ENCODE results near the gene KAT7. TPM values are rescaled to one million over a fixed set of nuclear protein-coding genes. Genes with fewer than 3 reads are reported as not detected.

The KAT7 gene
- total RNA-seq, 1 donor from 2014 or later = 52.8 TPM

DNA sequence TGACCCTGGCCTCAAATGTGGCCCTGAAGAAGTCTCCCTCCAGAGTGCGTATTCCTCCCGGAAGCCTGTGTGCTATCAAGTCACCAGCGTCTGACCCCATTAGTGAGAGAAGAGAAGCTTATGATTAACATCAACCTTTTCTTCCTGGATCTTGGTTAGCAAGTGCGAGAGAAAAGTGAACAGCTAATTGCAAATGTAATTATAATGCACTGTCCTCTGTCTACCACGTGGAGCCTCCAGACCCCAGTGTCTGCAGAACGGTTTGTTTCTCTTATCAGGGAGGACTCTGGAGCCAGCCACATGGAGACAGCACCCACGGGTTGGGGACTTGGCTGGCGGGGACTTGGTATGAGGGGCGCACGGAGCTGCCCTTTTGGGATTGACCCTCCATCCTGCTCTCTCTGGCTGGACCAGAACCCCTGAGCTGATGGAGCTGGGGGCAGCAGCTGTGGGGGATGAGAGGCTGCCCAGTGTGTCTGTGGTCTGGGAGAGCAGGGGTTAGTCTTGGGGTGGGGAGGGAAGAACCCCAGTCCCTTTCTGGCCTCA is 65.1 kb downstream of the KAT7 start:
- no peak for ATAC-seq
- intact Hi-C loops (cut with micrococcal nuclease) = no loop called here
- DNase-seq = no peak

DNA sequence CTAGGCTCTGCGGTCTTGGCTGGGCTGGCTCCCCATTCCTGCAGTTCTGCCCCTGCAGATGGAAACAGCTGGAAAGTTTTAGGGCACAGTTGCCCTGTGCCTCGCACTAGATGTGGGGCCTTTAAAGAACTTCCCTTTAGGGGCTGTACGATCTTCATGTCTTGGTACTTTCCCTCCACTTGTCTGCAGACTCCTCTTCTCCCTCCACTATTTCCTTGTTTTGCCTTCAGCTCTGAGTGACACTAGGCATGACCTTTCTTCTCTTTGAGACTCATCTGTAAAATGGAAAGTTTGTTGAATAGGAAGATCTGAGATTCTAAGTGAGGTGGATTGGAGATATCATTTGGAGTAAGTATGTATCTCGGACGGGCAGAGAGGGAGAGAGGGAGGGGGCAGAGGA is 65.6 kb downstream of the KAT7 start:
- no peak for DNase-seq
- intact Hi-C loops (cut with micrococcal nuclease) = no loop called here
- no peak for ATAC-seq

DNA sequence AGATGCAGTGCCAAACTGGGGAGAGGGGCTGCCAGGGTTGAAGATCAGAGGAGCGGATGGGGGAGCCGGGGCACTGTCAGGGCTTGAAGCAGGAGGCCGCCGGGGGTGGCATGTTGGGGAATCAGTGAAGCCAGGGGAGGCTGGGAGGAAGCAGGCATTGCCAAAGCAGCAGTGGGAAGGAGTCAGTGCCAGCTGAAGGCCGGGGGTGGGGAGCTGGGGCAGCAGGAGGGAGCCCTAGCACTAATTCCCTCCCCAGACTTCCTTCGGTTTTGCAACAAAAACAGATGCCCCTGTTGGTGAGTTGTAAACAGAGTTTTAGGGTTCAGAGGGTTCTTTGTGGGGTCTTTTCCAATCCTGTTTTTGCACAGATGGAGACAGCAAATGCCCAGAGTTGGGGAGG is 70.3 kb downstream of the KAT7 start:
- ATAC-seq = no peak
- intact Hi-C loops (cut with micrococcal nuclease) = no loop called here
- DNase-seq = no peak

DNA sequence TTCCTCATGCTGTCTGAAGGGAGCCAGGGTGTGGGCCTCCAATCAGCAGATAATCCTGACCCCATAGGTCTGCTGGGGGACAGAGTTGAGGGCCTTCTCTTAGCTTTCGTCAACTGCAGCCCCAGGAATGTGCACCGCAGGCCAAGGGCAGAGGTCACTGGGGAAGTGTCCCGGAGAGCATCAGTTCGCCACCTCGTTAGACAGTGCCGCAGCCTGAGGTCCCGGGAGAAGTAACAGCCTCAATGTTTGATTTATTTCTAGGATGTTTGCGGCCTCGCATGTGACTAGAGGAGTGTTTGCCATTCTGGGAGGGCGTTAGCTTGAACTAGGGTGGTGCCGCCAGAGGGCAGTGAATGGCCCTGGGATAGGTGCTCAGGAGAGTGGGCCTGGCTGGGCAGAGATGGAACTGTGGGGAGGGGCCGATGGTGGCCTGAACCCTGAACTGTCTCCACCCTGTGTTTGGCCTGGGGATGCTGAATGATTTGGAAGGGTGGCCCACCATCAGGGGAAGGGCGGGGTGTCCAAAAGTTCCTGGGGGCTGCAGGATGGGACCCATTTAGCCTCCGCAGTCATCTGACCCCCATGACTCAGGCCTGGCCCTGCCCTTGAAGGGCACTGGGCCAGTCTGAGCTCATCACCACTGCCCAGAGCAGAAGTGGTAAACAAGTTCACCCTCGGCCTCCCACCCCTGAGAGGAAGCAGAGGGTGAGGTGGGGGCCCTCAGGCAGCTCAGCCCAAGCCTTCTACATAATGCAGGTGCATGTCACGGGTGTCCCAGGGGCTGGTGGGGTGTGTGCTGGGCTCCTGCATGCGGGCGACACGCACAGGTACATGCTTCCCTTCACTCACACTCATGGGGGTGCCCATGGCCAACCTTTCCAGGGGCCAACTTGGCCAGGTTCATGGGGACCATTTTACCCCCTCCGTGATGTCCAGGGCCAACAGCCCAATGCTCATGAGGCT is 71.8 kb downstream of the KAT7 start:
- ATAC-seq = peak; percentile 21
- DNase-seq = no peak
- intact Hi-C loops (cut with micrococcal nuclease) = loop anchor here (5.0 kb wide), 1 partner anchor 137 kb away; the partner anchor contains the start of gene DLX3

DNA sequence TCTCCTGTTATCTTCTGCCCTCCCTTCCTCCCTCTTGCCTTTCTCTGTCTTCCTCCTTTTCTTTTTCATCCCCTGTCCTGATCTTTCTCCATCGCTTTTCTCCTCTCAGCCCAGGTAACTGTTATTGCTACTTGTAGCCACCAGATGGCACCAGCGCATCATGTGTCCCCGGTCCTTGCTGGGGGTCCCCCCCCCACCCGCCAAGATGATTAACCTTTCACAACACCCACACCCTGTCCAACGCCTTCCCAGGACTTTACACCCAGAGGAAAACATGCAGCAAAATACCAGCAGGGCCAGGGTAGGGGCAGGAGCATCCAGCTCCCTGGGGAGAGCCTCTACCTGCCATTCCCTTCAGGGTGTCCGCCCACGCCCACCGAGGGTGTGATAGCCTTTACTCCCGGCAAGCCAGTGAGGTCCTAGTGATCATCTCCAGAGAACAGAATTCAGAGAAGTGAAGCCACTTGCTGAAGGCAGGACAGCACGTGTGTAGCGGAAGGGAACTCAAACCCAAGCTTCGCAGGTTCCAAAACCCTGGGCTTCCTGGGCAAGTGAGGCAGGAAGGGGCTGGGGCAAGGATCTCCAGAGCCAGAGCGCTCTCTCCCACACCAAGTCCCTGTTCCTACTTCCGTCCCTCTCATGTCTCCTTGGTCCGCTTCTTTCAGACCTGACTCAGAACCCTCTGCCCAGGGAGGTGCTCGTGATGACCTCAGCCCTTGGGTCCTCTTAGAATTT is 72.8 kb downstream of the KAT7 start:
- ATAC-seq (peak; percentile 49), DNase-seq (peak; percentile 49)
- intact Hi-C loops (cut with micrococcal nuclease) = loop anchor here (5.0 kb wide), 1 partner anchor 136 kb away; the partner anchor contains the start of gene DLX3

DNA sequence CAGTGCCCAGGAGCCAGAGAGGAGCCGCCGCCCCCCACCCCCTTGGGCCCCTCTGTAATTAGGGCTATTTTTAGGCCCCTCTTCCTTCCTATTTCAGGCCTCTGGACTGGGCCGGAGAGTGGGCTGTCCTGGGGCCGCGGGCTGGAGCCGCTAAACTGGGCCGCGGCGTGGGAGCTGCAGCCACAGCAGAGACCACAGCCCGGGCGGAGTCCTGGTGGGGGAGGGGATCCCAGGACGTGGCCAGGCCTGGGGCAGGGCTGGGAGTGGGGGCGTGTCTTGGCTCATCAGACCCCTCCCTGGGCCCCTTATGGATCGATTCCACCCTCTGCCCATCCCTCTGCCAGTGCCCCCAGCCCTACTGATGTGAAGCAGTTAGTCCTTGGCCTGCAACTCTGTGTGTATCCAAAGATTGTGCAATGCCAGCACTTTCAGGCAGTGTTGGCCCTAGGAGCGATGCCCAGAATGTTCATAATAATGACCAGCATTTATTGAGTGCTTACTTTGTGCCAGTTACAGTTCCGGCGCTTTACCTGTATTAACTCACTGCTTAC is 74.4 kb downstream of the KAT7 start:
- no peak for DNase-seq
- ATAC-seq = no peak
- intact Hi-C loops (cut with micrococcal nuclease) = loop anchor here (5.0 kb wide), 1 partner anchor 134 kb away; the partner anchor contains the start of gene DLX3

DNA sequence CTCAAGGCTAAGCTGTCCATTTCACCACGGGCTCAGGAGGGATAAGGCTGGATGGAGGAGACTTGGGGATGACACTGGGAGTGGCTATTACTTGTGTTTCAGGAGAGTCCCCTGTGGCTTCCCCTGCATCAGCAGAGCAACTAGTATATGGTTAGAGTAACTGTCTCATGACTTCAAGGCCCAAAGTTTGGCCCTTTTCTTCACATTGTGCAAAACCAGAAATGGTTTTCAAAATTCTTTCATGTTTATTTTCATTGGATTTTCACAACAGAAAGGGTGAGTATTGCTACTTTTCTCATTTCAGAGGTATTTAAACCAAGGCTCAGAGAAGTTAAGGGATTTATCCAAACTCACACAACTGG is 77.5 kb downstream of the KAT7 start:
- ATAC-seq (no peak), DNase-seq (no peak)
- intact Hi-C loops (cut with micrococcal nuclease) = no loop called here

DNA sequence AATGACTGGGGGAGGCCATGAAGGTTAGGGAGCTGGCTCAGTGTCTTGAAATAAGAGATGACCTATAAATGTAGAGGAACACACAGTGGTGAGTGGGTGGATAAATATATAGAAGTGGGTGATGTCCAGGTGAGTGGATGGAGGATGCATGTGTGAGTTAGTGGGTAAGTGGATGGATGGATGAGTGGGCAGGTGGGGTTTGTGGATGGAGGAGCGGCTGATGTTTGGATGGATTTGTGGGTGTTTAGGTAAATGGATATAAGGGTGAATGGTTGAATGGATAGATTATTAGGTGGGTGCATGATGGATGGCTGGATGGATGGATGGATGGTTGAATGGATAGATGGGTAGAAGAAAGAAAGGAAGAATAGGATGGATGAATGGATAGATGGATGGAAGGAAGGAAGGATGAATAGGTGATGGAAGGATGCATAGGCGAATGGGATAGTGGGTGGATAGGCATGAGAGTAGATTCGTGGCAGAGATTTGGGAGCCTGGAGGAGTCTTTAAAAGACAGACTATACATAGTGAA is 78.5 kb downstream of the KAT7 start:
- intact Hi-C loops (cut with micrococcal nuclease) = no loop called here
- no peak for DNase-seq
- ATAC-seq = no peak

DNA sequence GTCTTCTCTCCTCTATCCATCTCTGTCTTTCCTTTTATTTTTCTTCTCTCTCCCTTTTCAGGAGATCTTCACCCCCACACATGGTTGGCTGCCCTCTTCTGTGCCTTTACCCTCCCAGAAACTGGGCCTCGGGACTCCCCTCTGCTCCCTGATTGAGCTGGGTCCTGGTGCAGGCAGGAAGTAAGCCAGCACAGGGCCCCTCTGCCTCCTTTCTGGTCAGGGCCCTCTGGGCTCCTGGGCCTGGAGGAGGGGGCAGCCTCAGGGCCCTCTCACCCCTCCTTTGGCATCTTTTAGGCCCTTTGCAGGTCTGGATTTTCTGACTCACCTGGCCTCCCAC is 80.5 kb downstream of the KAT7 start:
- intact Hi-C loops (cut with micrococcal nuclease) = no loop called here
- ATAC-seq (no peak), DNase-seq (no peak)

DNA sequence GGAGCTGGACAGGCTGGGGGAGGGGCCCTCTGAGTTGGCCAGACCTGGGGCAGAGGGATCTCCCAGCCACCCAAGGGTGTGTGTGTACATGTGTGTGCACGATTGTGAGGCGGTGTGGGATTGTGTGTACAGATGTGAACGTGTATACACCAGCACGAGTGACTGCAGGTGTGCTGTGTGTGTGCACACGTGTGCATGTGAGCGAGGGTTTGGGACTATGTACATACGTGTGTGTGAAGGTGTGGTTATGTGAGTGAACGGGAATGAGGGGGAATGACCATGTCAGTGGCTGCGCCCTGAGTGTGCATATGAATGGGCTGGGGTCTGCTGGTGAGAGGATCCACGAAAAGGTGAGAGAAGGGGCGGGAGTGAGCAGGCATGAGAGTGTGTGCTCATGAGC is 81.8 kb downstream of the KAT7 start:
- intact Hi-C loops (cut with micrococcal nuclease) = no loop called here
- ATAC-seq (no peak), DNase-seq (no peak)

DNA sequence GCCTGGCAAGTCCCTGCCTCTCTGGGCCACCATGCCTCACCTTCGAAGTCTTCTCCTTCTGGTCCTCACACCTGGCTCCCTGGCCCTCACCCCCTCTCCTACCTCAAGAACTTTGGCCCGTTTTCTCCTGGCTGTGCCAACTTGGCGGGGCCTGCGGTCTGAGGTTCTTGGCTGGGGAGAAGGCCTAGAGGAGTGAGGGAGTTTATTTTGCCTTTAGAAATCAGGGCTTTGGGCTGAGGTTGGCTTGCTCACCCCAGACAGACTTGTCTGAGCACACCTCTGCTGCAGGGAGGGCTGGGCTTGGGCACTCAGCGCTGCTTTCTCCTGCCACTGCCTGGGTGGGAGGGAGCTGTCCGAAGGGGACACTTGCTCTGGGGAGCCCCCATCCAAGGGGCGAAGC is 82.7 kb downstream of the KAT7 start:
- no peak for ATAC-seq
- intact Hi-C loops (cut with micrococcal nuclease) = no loop called here
- no peak for DNase-seq

DNA sequence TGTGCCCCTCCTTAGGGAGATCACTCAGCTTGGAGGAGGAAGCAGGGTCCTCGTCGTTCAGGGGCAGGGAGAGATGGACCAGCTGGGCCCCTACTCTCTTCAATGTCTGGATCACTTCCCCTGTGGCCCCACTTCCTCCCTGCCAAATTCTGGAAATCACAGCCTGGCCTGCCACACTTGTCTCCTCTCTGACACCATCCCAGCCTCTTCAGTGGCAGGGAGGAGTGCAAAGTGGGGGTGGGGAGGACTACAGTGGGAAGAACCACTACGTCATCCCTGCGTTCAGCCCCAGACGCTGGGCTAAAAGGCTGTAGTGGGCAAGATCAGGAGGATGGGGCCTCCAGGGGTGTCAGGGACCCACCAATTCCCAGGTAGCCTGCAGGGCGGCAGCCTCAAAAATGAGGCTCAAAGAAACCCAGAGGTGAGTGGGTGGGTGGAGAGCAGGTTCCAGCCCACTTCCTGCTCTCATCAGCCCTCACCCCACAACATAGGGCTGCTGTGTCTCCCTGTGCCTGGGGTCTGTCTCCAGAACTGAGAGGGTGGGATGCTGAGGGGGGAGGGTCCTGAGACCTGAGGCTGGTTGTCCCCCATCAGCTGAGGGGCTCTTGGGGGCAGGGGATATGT is 84.4 kb downstream of the KAT7 start:
- DNase-seq (no peak), ATAC-seq (no peak)
- intact Hi-C loops (cut with micrococcal nuclease) = no loop called here

DNA sequence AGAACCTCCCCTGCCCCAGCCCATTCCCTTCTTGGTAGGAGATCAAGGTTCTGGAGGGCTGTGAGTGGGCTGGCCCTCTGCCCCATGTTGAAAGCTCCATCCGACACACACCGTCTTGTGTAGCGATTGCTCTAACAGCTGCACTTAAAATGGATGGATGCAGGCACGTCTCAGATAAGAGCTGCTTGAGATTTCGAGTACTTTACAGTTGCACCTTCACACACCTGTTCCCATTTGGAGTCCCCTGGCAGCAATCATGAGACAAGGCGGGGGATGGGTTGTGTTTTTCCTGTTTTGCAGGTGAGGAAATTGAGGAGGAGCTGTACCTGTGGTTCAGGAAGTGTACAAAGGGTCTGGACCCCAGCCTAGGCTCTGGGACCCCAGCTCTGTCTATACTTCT is 85.0 kb downstream of the KAT7 start:
- intact Hi-C loops (cut with micrococcal nuclease) = no loop called here
- no peak for DNase-seq
- no peak for ATAC-seq

DNA sequence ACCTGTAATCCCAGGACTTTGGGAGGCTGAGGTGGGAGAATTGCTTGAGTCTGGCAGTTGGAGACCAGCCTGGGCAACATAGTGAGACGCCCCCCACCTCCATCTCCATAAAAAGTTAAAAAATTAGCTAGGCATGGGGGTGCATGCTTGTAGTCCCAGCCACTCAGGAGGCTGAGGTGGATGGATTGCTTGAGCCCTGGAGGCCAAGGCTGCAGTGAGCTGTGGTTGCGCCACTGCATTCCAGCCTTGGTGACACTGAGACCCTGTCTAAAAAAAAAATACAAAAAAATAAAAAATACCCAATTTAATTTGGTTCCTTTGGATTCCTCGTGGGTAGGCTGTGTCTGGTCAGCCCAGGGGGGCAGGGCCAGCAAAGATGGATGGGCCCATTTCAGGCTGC is 85.4 kb downstream of the KAT7 start:
- no peak for ATAC-seq
- DNase-seq = no peak
- intact Hi-C loops (cut with micrococcal nuclease) = no loop called here

DNA sequence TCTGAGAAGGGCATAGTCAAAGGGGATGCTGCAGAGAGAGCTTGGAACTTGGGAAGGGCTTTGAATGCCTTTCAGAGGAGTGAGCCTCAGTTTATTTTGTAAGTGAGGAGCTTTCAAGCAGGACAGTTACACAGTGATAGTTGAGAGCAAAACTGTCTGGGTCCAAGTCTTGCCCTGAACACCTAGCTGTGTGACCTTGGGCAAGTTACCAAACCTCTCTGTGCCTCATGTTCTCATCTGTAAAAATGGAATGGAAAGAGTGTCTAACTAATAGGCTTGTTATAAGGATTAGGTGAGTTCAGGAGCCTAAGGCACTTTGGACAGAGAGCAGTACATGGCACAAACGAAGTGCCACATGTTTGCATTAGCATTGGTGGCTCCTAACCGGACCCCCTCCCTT is 86.4 kb downstream of the KAT7 start:
- DNase-seq (no peak), ATAC-seq (no peak)
- intact Hi-C loops (cut with micrococcal nuclease) = loop anchor here (5.0 kb wide), 1 partner anchor 122 kb away; the partner anchor contains the start of gene DLX3

DNA sequence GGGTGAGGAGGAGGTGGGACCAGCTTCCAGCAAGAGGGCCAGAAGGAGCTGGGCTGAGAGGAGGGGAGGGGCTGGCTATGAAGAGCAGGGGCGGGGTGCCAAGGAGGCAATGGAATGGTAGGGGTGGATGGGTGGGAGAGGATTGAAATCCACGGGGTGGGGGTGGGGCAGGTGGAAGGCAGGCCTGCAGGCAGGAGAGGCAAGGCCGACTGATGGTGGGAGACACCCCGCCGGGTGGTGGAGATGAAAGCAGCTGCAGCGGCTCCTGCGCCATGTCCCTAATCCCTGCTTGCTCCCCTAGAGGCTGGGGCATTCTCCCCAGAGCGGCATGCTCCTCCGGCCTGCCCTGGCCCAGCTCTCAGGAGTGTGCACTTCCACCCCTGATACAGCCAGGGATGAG is 87.2 kb downstream of the KAT7 start:
- DNase-seq (no peak), ATAC-seq (no peak)
- intact Hi-C loops (cut with micrococcal nuclease) = loop anchor here (5.0 kb wide), 1 partner anchor 122 kb away; the partner anchor contains the start of gene DLX3

DNA sequence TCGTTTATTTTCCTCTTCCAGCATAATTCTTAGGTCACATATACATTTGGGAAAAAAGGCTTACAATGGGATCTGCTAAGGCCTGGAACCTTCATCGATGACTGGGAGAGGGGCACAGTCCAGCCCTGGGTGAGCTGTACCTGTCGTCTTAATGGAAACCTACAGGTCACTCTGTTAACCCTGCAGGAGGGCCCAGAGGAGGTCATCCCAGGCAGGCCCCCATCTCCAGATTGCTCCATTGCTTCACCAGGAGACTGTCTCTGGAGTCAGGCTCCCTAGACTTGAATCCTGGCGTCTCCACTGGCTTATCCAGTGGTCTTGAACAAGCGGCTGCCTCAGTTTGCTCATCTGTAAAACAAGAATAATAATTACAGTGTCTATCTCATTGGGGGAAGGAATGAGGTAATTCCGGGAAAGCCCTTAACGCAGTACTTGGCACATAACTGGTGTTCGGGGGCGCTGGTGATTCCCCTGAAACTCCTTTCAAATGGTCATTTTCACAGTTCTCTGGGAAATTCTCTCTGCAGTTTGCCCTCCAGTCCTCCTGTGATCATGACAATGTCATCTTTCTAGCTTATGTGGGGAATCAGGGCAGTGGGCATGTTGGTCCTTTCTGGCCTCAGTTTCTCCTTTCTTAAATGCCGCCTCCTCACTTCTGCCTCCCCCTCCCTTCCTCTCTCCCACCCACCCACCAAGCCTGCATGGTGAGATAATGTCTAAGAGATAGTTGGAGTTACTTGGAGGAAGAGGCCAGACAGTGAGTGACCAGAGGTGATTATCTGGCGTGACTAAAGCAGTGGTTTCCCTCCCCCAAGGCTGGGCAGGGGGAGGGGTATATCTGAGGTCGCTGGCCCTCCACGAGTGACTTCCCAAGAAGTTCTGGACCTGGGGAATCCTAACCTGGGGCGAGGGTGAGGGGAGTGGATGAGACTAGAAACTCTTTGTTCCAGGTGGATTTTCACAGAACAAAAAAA is 90.7 kb downstream of the KAT7 start:
- intact Hi-C loops (cut with micrococcal nuclease) = loop anchor here (5.0 kb wide), 1 partner anchor 118 kb away; the partner anchor contains the start of gene DLX3
- no peak for DNase-seq
- no peak for ATAC-seq

Data from left ventricle myocardium superior (tissue), 1 donor.